Kidney (tissue), 14 donors: ENCODE data around the gene RPS5. TPM values are rescaled to one million over a fixed set of nuclear protein-coding genes. Genes with fewer than 3 reads are reported as not detected.
"Not testable (repeated sequence)": the region's sequence is repeated elsewhere in the genome, so short reads cannot be mapped to it uniquely, and the experiment has no call there.

ENCODE experiments used
- DNase-seq, 5 donors: peaks; one replicate each; pipeline ENCODE4 v3.0.0-alpha.2; 2013 to 2020
- FAIRE-seq: peaks from 2 replicates; lab custom pipeline; 2012; peaks lifted over from hg19 to GRCh38; lab: Jason Lieb, UNC
- H3K27ac ChIP-seq, 2 donors: one replicate each; pipeline ENCODE4 v1.7.0; 2013; ENCODE audit warnings: low read depth in 2 of 2, low read length in 2 of 2, inconsistent platforms in 1 of 2
- H3K27me3 ChIP-seq: one replicate; pipeline ENCODE4 v1.7.1; 2013; ENCODE audit warnings: low read length, inconsistent platforms; ENCODE audit not compliant: control insufficient read depth, insufficient read depth
- H3K36me3 ChIP-seq, 3 donors: one replicate each; pipeline versions ENCODE4 v1.7.0 to v1.7.1; 2013; ENCODE audit warnings: low read length in 3 of 3, control low read depth in 1 of 3, inconsistent platforms in 1 of 3; ENCODE audit not compliant: insufficient read depth in 3 of 3, control insufficient read depth in 2 of 3
- H3K4me1 ChIP-seq, 3 donors: one replicate each; pipeline versions ENCODE4 v1.7.0 to v1.7.1; 2013; ENCODE audit warnings: low read length in 3 of 3, inconsistent platforms in 1 of 3, low read depth in 1 of 3; ENCODE audit not compliant: control insufficient read depth in 2 of 3, insufficient read depth in 2 of 3
- H3K4me3 ChIP-seq, 3 donors: one replicate each; pipeline versions ENCODE4 v1.7.0 to v1.8.1; 2013; ENCODE audit warnings: low read length in 3 of 3, control low read depth in 1 of 3, inconsistent platforms in 1 of 3
- H3K9ac ChIP-seq, 3 donors: one replicate each; pipeline versions ENCODE4 v1.7.0 to v1.7.1; 2013; ENCODE audit warnings: low read length in 3 of 3, control low read depth in 1 of 3, inconsistent platforms in 1 of 3
- H3K9me3 ChIP-seq, 3 donors: one replicate each; pipeline versions ENCODE4 v1.7.0 to v1.7.1; 2013; ENCODE audit warnings: low read length in 3 of 3, control low read depth in 1 of 3, inconsistent platforms in 1 of 3; ENCODE audit not compliant: control insufficient read depth in 2 of 3, insufficient read depth in 1 of 3
- CTCF ChIP-seq: IDR thresholded peaks from 3 replicates; pipeline ENCODE4 v1.5.1; 2012; ENCODE audit warnings: mild to moderate bottlenecking, moderate library complexity, borderline replicate concordance; ENCODE audit not compliant: insufficient read depth; ENCODE audit errors: extremely low read depth
- intact Hi-C: fragments of 100-400 bp; cut with DNase I; formaldehyde crosslinking; loops from one replicate; pipeline ENCODE4 v1.11.1; 2022
- polyA plus RNA-seq: library from polyadenylated mRNA; stranded (reverse); fragments of 350-450 nt; fragmentation: Illumina TruSeq; extraction: RNeasy Lipid Tissue Mini Kit (QIAGEN cat#74804); gene quantifications from one replicate; pipeline ENCODE4 v1.2.3, GENCODE V29; 2014; ENCODE audit warnings: low read depth, low replicate concordance; ENCODE audit not compliant: insufficient read depth
- total RNA-seq: library from RNA; stranded (reverse); fragmentation: NEBNext Ultra II Directional; extraction: Animal tissue kit (Norgen Biotek cat#: 25700); gene quantifications from one replicate; pipeline ENCODE4 v1.2.1, GENCODE V29; 2021
- donor health status: control.
- donor health status: control.
- donor health status: control.
- donor health status: control.
- donor health status: control.
- donor health status: DM: yes; HTN: yes; CAD: no.
- donor health status: Normal renal cell carcinoma (clear cell type).

RPS5 gene
- total and polyA plus RNA-seq, 2 donors from 2014 or later: 802 to 929 TPM

GRCh38 chr19:58338825-58339558 is 48.1 kb upstream of the RPS5 start:
- Histone ChIP-seq H3K9me3 (no peaks in the 10 kb centered on the region), H3K27ac (no peak overlapping the region), H3K4me3 (no peak overlapping the region), H3K9ac (no peak overlapping the region), H3K36me3 (peaks cover 0 to 10% (median 7%) of the 10 kb centered on the region in 3 donors), H3K27me3 (no peaks in the 10 kb centered on the region), H3K4me1 (no peaks in the 10 kb centered on the region)
- no peak for FAIRE-seq
- intact Hi-C loops: no loop called here
- no peak for DNase-seq
- TF ChIP-seq CTCF: no peak

GRCh38 chr19:58345558-58345957 is 41.5 kb upstream of the RPS5 start:
- Histone ChIP-seq H3K9ac (no peak overlapping the region), H3K4me3 (no peak overlapping the region), H3K9me3 (no peaks in the 10 kb centered on the region), H3K4me1 (peaks cover 0 to 6% (median 0%) of the 10 kb centered on the region in 3 donors), H3K27me3 (peaks cover 20% of the 10 kb centered on the region), H3K36me3 (peaks cover 0 to 2% (median 0%) of the 10 kb centered on the region in 3 donors), H3K27ac (no peak overlapping the region)
- no peak for TF ChIP-seq CTCF
- intact Hi-C loops: no loop called here
- FAIRE-seq: no peak
- no peak for DNase-seq

GRCh38 chr19:58346961-58347929 is 39.8 kb upstream of the RPS5 start:
- FAIRE-seq: no peak
- peak overlapping the region; percentile 11 to 37 for H3K27ac ChIP-seq
- H3K36me3 ChIP-seq: no peaks in the 10 kb centered on the region
- no peak for TF ChIP-seq CTCF
- intact Hi-C loops: no loop called here
- peaks cover 20% of the 10 kb centered on the region for H3K27me3 ChIP-seq
- H3K9me3 ChIP-seq: no peaks in the 10 kb centered on the region
- H3K9ac ChIP-seq: peak overlapping the region in 1 of 3 donors; percentile 7
- H3K4me3 ChIP-seq: peak overlapping the region in 2 of 3 donors; percentile 44 to 52
- peak; percentile 25 to 93 (median 59) for DNase-seq
- peaks cover 0 to 8% (median 0%) of the 10 kb centered on the region in 3 donors for H3K4me1 ChIP-seq

GRCh38 chr19:58348080-58348479 is 39.0 kb upstream of the RPS5 start:
- Histone ChIP-seq H3K4me3 (peak overlapping the region in 2 of 3 donors; percentile 34 to 52), H3K27me3 (peaks cover 23% of the 10 kb centered on the region), H3K9ac (peak overlapping the region in 1 of 3 donors; percentile 7)
- DNase-seq, H3K4me1 ChIP-seq, H3K9me3 ChIP-seq, intact Hi-C loops, FAIRE-seq, H3K36me3 ChIP-seq, H3K27ac ChIP-seq: not testable (repeated sequence)
